Superior temporal gyrus (tissue), 1 donor: ENCODE data around the gene GNG8.
"Not testable (repeated sequence)": the region's sequence is repeated elsewhere in the genome, so short reads cannot be mapped to it uniquely, and the experiment has no call there.

Experiments used
- DNase-seq: peaks from one replicate; pipeline ENCODE4 v3.0.0-alpha.2; 2016; ENCODE audit errors: extremely low spot score

Gene GNG8

GRCh38 chr19:46646402-46646801, 10.4 kb upstream of the GNG8 start:
- DNase-seq: no peak

- DNase-seq: no peak
These were observed 8.7 kb upstream of the GNG8 start for GRCh38 chr19:46644720-46645119.

- DNase-seq: no peak
These were observed 4.7 kb upstream of the GNG8 start for GRCh38 chr19:46640656-46641055.

GRCh38 chr19:46639358-46640182, 3.6 kb upstream of the GNG8 start:
- DNase-seq: no peak

GRCh38 chr19:46637224-46637623, 1.2 kb upstream of the GNG8 start:
- DNase-seq: no peak

GRCh38 chr19:46634656-46635218, 1.3 kb downstream of the GNG8 start:
- no peak for DNase-seq

GRCh38 chr19:46634045-46634655, 1.9 kb downstream of the GNG8 start:
- DNase-seq: no peak

- no peak for DNase-seq
These were observed 2.9 kb downstream of the GNG8 start for GRCh38 chr19:46633130-46633529.

- no peak for DNase-seq
These were observed 4.5 kb downstream of the GNG8 start for GRCh38 chr19:46631481-46631880.

- DNase-seq: no peak
These were observed 5.3 kb downstream of the GNG8 start for GRCh38 chr19:46630586-46631205.

- DNase-seq: no peak
These were observed 6.4 kb downstream of the GNG8 start for GRCh38 chr19:46629546-46630025.

- DNase-seq: not testable (repeated sequence)
These were observed 7.0 kb downstream of the GNG8 start for GRCh38 chr19:46628970-46629369.

- DNase-seq: no peak
These were observed 9.6 kb downstream of the GNG8 start for GRCh38 chr19:46626446-46626845.

GRCh38 chr19:46625731-46626130, 10.3 kb downstream of the GNG8 start:
- DNase-seq: no peak

GRCh38 chr19:46624958-46625661, 10.9 kb downstream of the GNG8 start, which contains the start of gene PTGIR:
PTGIR (minus strand) TSS chr19:46625089; CDS start chr19:46624225, 864 bp downstream.
- DNase-seq: no peak

GRCh38 chr19:46623915-46624502, 12.0 kb downstream of the GNG8 start:
- no peak for DNase-seq

GRCh38 chr19:46622118-46622446, 13.9 kb downstream of the GNG8 start:
- no peak for DNase-seq

- no peak for DNase-seq
These were observed 14.5 kb downstream of the GNG8 start for GRCh38 chr19:46621191-46622117.

GRCh38 chr19:46620716-46621115, 15.3 kb downstream of the GNG8 start:
- DNase-seq: no peak

GRCh38 chr19:46620267-46620666, 15.7 kb downstream of the GNG8 start:
- DNase-seq: no peak
